HG03378 (cell line): Measurements from ENCODE around the gene SH3RF1.

Source experiments
- ATAC-seq: cut with Tn5 transposase; IDR thresholded peaks from one replicate; pipeline ENCODE4 v1.9.1; 2021; ENCODE audit warnings: mild to moderate bottlenecking, moderate library complexity; ENCODE audit not compliant: unreplicated experiment

SH3RF1 gene

GRCh38 chr4:169079942-169080827, 190.6 kb downstream of the SH3RF1 start:
- ATAC-seq = peak; percentile 90

GRCh38 chr4:169074117-169074516, 196.6 kb downstream of the SH3RF1 start:
- no peak for ATAC-seq

- ATAC-seq = no peak
Observed at GRCh38 chr4:169071747-169072146, 199.0 kb downstream of the SH3RF1 start.

GRCh38 chr4:169070895-169071218, 199.9 kb downstream of the SH3RF1 start:
- ATAC-seq = no peak

- ATAC-seq = peak; percentile 50
Observed at GRCh38 chr4:169070071-169070894, 200.5 kb downstream of the SH3RF1 start.

- peak; percentile 46 for ATAC-seq
Observed at GRCh38 chr4:169068423-169068822, 202.3 kb downstream of the SH3RF1 start.

GRCh38 chr4:169066934-169067333, 203.8 kb downstream of the SH3RF1 start:
- ATAC-seq = no peak

- no peak for ATAC-seq
Observed at GRCh38 chr4:169064296-169064695, 206.5 kb downstream of the SH3RF1 start.

- no peak for ATAC-seq
Observed at GRCh38 chr4:169063441-169063840, 207.3 kb downstream of the SH3RF1 start.

GRCh38 chr4:169062897-169063244, 207.9 kb downstream of the SH3RF1 start:
- no peak for ATAC-seq

- ATAC-seq = no peak
Observed at GRCh38 chr4:169061386-169061785, 209.4 kb downstream of the SH3RF1 start.

- ATAC-seq = no peak
Observed at GRCh38 chr4:169060391-169061091, 210.2 kb downstream of the SH3RF1 start.

- no peak for ATAC-seq
Observed at GRCh38 chr4:169059306-169060211, 211.2 kb downstream of the SH3RF1 start.

- ATAC-seq = no peak
Observed at GRCh38 chr4:169058312-169058711, 212.4 kb downstream of the SH3RF1 start.

GRCh38 chr4:169054879-169055278, 215.9 kb downstream of the SH3RF1 start:
- peak; percentile 94 for ATAC-seq

- ATAC-seq = no peak
Observed at GRCh38 chr4:169052594-169052945, 218.2 kb downstream of the SH3RF1 start.

- ATAC-seq = no peak
Observed at GRCh38 chr4:169051761-169052593, 218.8 kb downstream of the SH3RF1 start.

GRCh38 chr4:169050881-169051760, 219.6 kb downstream of the SH3RF1 start:
- no peak for ATAC-seq

GRCh38 chr4:169050284-169050683, 220.5 kb downstream of the SH3RF1 start:
- ATAC-seq = no peak
